Measurements from ENCODE around the gene C11orf16. TPM values are rescaled to one million over a fixed set of nuclear protein-coding genes. Genes with fewer than 3 reads are reported as not detected.
"Not testable (repeated sequence)": the region's sequence is repeated elsewhere in the genome, so short reads cannot be mapped to it uniquely, and the experiment has no call there.

The C11orf16 gene
- total RNA-seq, result not detected
- not detected for polyA plus RNA-seq

DNA sequence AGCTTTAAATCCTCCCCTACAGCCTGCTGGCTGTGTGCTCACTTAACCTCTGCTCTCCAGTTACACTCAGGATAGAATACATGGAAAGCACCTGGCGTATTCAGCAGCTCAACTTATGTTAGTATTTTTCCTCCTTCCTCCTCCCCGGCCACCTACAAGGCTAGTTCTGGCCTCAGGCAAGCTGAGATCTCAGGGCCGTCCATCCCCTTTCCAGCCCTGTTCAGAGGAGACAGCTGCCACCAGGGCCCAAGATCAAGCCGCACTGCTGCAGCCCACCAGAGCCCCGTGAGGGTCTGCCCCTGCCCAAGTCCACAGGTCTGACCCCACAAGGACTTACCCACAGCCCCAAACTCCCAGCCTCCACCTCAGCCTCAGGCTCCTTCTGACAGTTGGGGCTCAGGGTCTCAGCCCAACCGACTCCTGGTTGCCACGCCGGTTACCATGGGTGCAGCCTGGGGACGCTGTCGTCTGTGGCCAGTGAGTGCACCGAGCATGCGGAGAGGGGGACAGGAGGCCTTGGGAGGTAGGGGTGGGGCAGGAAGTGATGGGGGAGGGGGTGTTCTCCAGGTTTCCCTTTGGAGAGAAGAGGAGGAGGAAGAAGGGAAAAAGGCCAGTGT is at the start of gene C11orf16:
Gene C11orf16, minus strand, starts transcription at position 384 of the 617 bp plus-strand sequence. CDS start 639 bp downstream, outside the sequence.
- Histone ChIP-seq H3K27me3 (ENCODE audit: control insufficient read depth in 4 of 4, insufficient read depth in 4 of 4, low read length in 3 of 4) (no peaks in the 10 kb centered on the region), H3K4me1 (ENCODE audit: control insufficient read depth in 4 of 4, insufficient read depth in 4 of 4, low read length in 3 of 4) (no peaks in the 10 kb centered on the region), H3K9me3 (ENCODE audit: control insufficient read depth in 4 of 4, low read length in 3 of 4) (no peaks in the 10 kb centered on the region), H3K9ac (ENCODE audit: low read depth in 1 of 2, low read length in 2 of 2) (no peak within 1 kb of the TSS), H3K4me3 (ENCODE audit: low read depth in 1 of 3, low read length in 3 of 3) (no peak within 1 kb of the TSS), H3K36me3 (ENCODE audit: control insufficient read depth in 4 of 4, insufficient read depth in 3 of 4, low read depth in 1 of 4, low read length in 3 of 4) (no peaks in the 10 kb centered on the region), H3K27ac (ENCODE audit: low read depth in 1 of 2, low read length in 2 of 2) (no peak within 1 kb of the TSS)
- DNase-seq (ENCODE audit: low spot score), result no peak
- 83% methylated on average over 12 of the region's 12 CpGs for WGBS
- no peak for TF ChIP-seq RAD21 (IDR thresholded peaks at IDR 0.05)
- no peak for TF ChIP-seq SP1 (IDR thresholded peaks at IDR 0.05)
- TF ChIP-seq FOXA1 (IDR thresholded peaks at IDR 0.05), result no peak
- no peak for TF ChIP-seq FOXA2 (IDR thresholded peaks at IDR 0.05)
- no peak for TF ChIP-seq GABPA (IDR thresholded peaks at IDR 0.05 in 1 of 2, conservative IDR thresholded peaks at IDR 0.05 in 1 of 2)

DNA sequence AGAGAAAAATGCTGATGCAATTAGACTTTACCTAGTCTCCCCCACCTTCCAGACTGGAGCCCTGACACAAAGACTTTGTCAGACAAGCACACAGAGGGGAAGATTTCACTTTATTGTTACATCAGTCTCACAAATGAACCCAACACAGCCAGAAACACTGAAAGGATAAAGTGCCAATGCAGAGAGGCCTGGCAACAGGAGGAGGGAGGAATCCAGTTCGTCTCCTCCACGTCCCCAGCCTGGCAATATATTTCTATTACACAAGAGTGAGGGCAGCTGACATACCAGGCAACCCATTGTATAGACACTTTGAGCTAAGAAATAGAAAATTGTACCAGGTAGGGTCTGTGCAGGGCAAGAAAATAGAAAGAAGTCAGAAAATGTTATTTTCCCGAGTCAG is 47.7 kb upstream of the C11orf16 start:
- TF ChIP-seq GABPA (IDR thresholded peaks at IDR 0.05 in 1 of 2, conservative IDR thresholded peaks at IDR 0.05 in 1 of 2) (no peak), HNF4G (IDR thresholded peaks at IDR 0.05) (no peak)
- H3K9ac ChIP-seq (ENCODE audit: low read depth in 1 of 2, low read length in 2 of 2), result no peak overlapping the region
- no peaks in the 10 kb centered on the region for H3K36me3 ChIP-seq (ENCODE audit: control insufficient read depth in 4 of 4, insufficient read depth in 3 of 4, low read depth in 1 of 4, low read length in 3 of 4)
- no peak overlapping the region for H3K4me3 ChIP-seq (ENCODE audit: low read depth in 1 of 3, low read length in 3 of 3)
- peaks cover 0 to 2% (median 0%) of the 10 kb centered on the region in 4 donors for H3K27me3 ChIP-seq (ENCODE audit: control insufficient read depth in 4 of 4, insufficient read depth in 4 of 4, low read length in 3 of 4)
- H3K27ac ChIP-seq (ENCODE audit: low read depth in 1 of 2, low read length in 2 of 2), result no peak overlapping the region
- no peaks in the 10 kb centered on the region for H3K4me1 ChIP-seq (ENCODE audit: control insufficient read depth in 4 of 4, insufficient read depth in 4 of 4, low read length in 3 of 4)
- no peak for DNase-seq (ENCODE audit: low spot score)
- WGBS, result 88% methylated on average over 3 of the region's 3 CpGs
- H3K9me3 ChIP-seq (ENCODE audit: control insufficient read depth in 4 of 4, low read length in 3 of 4), result no peaks in the 10 kb centered on the region

- not testable (repeated sequence) for DNase-seq (ENCODE audit: low spot score); H3K27me3 ChIP-seq (ENCODE audit: control insufficient read depth in 4 of 4, insufficient read depth in 4 of 4, low read length in 3 of 4); H3K9ac ChIP-seq (ENCODE audit: low read depth in 1 of 2, low read length in 2 of 2); H3K36me3 ChIP-seq (ENCODE audit: control insufficient read depth in 4 of 4, insufficient read depth in 3 of 4, low read depth in 1 of 4, low read length in 3 of 4); H3K27ac ChIP-seq (ENCODE audit: low read depth in 1 of 2, low read length in 2 of 2); H3K4me1 ChIP-seq (ENCODE audit: control insufficient read depth in 4 of 4, insufficient read depth in 4 of 4, low read length in 3 of 4); H3K4me3 ChIP-seq (ENCODE audit: low read depth in 1 of 3, low read length in 3 of 3); H3K9me3 ChIP-seq (ENCODE audit: control insufficient read depth in 4 of 4, low read length in 3 of 4)
- 92% methylated on average over 5 of the region's 7 CpGs for WGBS
These were observed 46.6 kb upstream of the C11orf16 start for GRCh38 chr11:8979365-8979764.

- DNase-seq (ENCODE audit: low spot score), result no peak
- no peaks in the 10 kb centered on the region for H3K9me3 ChIP-seq (ENCODE audit: control insufficient read depth in 4 of 4, low read length in 3 of 4)
- H3K4me1 ChIP-seq (ENCODE audit: control insufficient read depth in 4 of 4, insufficient read depth in 4 of 4, low read length in 3 of 4), result no peaks in the 10 kb centered on the region
- WGBS, result 79% methylated on average over 3 of the region's 3 CpGs
- H3K27me3 ChIP-seq (ENCODE audit: control insufficient read depth in 4 of 4, insufficient read depth in 4 of 4, low read length in 3 of 4), result no peaks in the 10 kb centered on the region
- TF ChIP-seq YY1 (IDR thresholded peaks at IDR 0.05), result no peak
- TF ChIP-seq SP1 (IDR thresholded peaks at IDR 0.05), result no peak
- TF ChIP-seq HNF4G (IDR thresholded peaks at IDR 0.05), result no peak
- no peak for TF ChIP-seq RXRA (IDR thresholded peaks at IDR 0.05)
- TF ChIP-seq CTCF (IDR thresholded peaks at IDR 0.05; ENCODE audit: low read depth, low read length, missing input control), result no peak
- TF ChIP-seq HNF4A (conservative IDR thresholded peaks at IDR 0.05), result no peak
- TF ChIP-seq MAX (IDR thresholded peaks at IDR 0.05), result no peak
- TF ChIP-seq ATF3 (IDR thresholded peaks at IDR 0.05), result no peak
- H3K9ac ChIP-seq (ENCODE audit: low read depth in 1 of 2, low read length in 2 of 2), result no peak overlapping the region
- peaks cover 0 to 2% (median 0%) of the 10 kb centered on the region in 4 donors for H3K36me3 ChIP-seq (ENCODE audit: control insufficient read depth in 4 of 4, insufficient read depth in 3 of 4, low read depth in 1 of 4, low read length in 3 of 4)
- H3K27ac ChIP-seq (ENCODE audit: low read depth in 1 of 2, low read length in 2 of 2), result no peak overlapping the region
- H3K4me3 ChIP-seq (ENCODE audit: low read depth in 1 of 3, low read length in 3 of 3), result no peak overlapping the region
These were observed 40.4 kb upstream of the C11orf16 start for GRCh38 chr11:8973121-8973520.
